Measurements from ENCODE around the gene ETV3.
A peak's percentile ranks its signal among the peaks of the same experiment; 100 is the strongest.

ETV3 gene

GRCh38 chr1:157133426-157133825 lies 4.8 kb downstream of the ETV3 start:
- TF ChIP-seq CTCF (conservative IDR thresholded peaks at IDR 0.05; ENCODE audit: low read depth), result no peak
- ChIA-PET CTCF (no interaction called here), POLR2A (ENCODE audit: low non-redundant PET) (no interaction called here)
- no peak overlapping the region for H3K27ac ChIP-seq
- DNase-seq (ENCODE audit: low spot score), result no peak

- CTCF ChIA-PET, result no interaction called here
- no peak overlapping the region for H3K27ac ChIP-seq
- no peak for TF ChIP-seq CTCF (conservative IDR thresholded peaks at IDR 0.05; ENCODE audit: low read depth)
- POLR2A ChIA-PET (ENCODE audit: low non-redundant PET), result no interaction called here
- peak; percentile 54 for DNase-seq (ENCODE audit: low spot score)
These were observed 5.5 kb downstream of the ETV3 start for GRCh38 chr1:157132616-157133167.

- CTCF ChIA-PET, result no interaction called here
- no peak for TF ChIP-seq CTCF (conservative IDR thresholded peaks at IDR 0.05; ENCODE audit: low read depth)
- H3K27ac ChIP-seq, result no peak overlapping the region
- no peak for DNase-seq (ENCODE audit: low spot score)
- POLR2A ChIA-PET (ENCODE audit: low non-redundant PET), result no interaction called here
These were observed 6.1 kb downstream of the ETV3 start for GRCh38 chr1:157132111-157132510.

- ChIA-PET POLR2A (ENCODE audit: low non-redundant PET) (no interaction called here), CTCF (no interaction called here)
- no peak for TF ChIP-seq CTCF (conservative IDR thresholded peaks at IDR 0.05; ENCODE audit: low read depth)
- DNase-seq (ENCODE audit: low spot score), result no peak
- no peak overlapping the region for H3K27ac ChIP-seq
These were observed 6.9 kb downstream of the ETV3 start for GRCh38 chr1:157131281-157131680.

- ChIA-PET POLR2A (ENCODE audit: low non-redundant PET) (no interaction called here), CTCF (no interaction called here)
- DNase-seq (ENCODE audit: low spot score), result no peak
- no peak overlapping the region for H3K27ac ChIP-seq
- TF ChIP-seq CTCF (conservative IDR thresholded peaks at IDR 0.05; ENCODE audit: low read depth), result no peak
These were observed 13.3 kb downstream of the ETV3 start for GRCh38 chr1:157124855-157125254.

- DNase-seq (ENCODE audit: low spot score), result no peak
- TF ChIP-seq CTCF (conservative IDR thresholded peaks at IDR 0.05; ENCODE audit: low read depth), result no peak
- no peak overlapping the region for H3K27ac ChIP-seq
- ChIA-PET POLR2A (ENCODE audit: low non-redundant PET) (no interaction called here), CTCF (no interaction called here)
These were observed 18.7 kb downstream of the ETV3 start for GRCh38 chr1:157119448-157119847.

GRCh38 chr1:157119008-157119407 lies 19.2 kb downstream of the ETV3 start:
- CTCF ChIA-PET, result no interaction called here
- POLR2A ChIA-PET (ENCODE audit: low non-redundant PET), result no interaction called here
- no peak for DNase-seq (ENCODE audit: low spot score)
- TF ChIP-seq CTCF (conservative IDR thresholded peaks at IDR 0.05; ENCODE audit: low read depth), result no peak
- H3K27ac ChIP-seq, result no peak overlapping the region
